GM23338 (cell line): ENCODE results near the gene EFR3B. TPM values are rescaled to one million over a fixed set of nuclear protein-coding genes. Genes with fewer than 3 reads are reported as not detected.

Source experiments
- ATAC-seq: fragments of 200-7000 bp; cut with Tn5 transposase; 3 replicates; pipeline ENCODE4 v1.9.1; 2020
- DNase-seq: peaks from one replicate; pipeline ENCODE4 v3.0.0-alpha.2; 2015; ENCODE audit warnings: low spot score
- H2AFZ ChIP-seq: fragments of 200-600 bp; sonication (generic); 2 replicates; pipeline ENCODE4 v1.8.0; 2016; ENCODE audit warnings: antibody characterized with exemption, mild to moderate bottlenecking, moderate library complexity
- H3F3A ChIP-seq: fragments of 200-600 bp; sonication (generic); replicated peaks from 2 replicates; pipeline ENCODE4 v1.8.0; 2017; ENCODE audit warnings: antibody characterized with exemption, mixed run types, low read depth
- H3K27ac ChIP-seq: fragments of 200-600 bp; sonication (generic); 2 replicates; pipeline ENCODE4 v1.6.1; 2016; ENCODE audit warnings: low read depth
- H3K27me3 ChIP-seq: fragments of 200-600 bp; sonication (generic); 2 replicates; pipeline ENCODE4 v1.8.0; 2016; ENCODE audit warnings: mild to moderate bottlenecking, mixed run types, moderate library complexity; ENCODE audit not compliant: insufficient read depth
- H3K36me3 ChIP-seq: fragments of 200-600 bp; sonication (generic); 2 replicates; pipeline ENCODE4 v1.8.0; 2016; ENCODE audit warnings: mild to moderate bottlenecking; ENCODE audit not compliant: insufficient read depth
- H3K4me1 ChIP-seq: fragments of 200-600 bp; sonication (generic); 2 replicates; pipeline ENCODE4 v1.8.0; 2016; ENCODE audit warnings: mild to moderate bottlenecking, moderate library complexity; ENCODE audit not compliant: insufficient read depth
- H3K4me2 ChIP-seq: fragments of 200-600 bp; sonication (generic); 2 replicates; pipeline ENCODE4 v1.7.1; 2017; ENCODE audit warnings: mixed run types
- H3K4me3 ChIP-seq: fragments of 200-600 bp; sonication (generic); 2 replicates; pipeline ENCODE4 v1.6.1; 2016; ENCODE audit warnings: mixed run types
- H3K79me2 ChIP-seq: fragments of 200-600 bp; sonication (generic); replicated peaks from 2 replicates; pipeline ENCODE4 v1.8.0; 2017; ENCODE audit warnings: mild to moderate bottlenecking; ENCODE audit not compliant: insufficient read depth
- H3K9me2 ChIP-seq: fragments of 200-600 bp; sonication (generic); 2 replicates; pipeline ENCODE4 v1.8.0; 2017; ENCODE audit not compliant: insufficient read depth
- H4K20me1 ChIP-seq: fragments of 200-600 bp; sonication (generic); replicated peaks from 2 replicates; pipeline ENCODE4 v1.8.0; 2017; ENCODE audit warnings: mild to moderate bottlenecking; ENCODE audit not compliant: insufficient read depth
- H3K27ac Mint-ChIP-seq: 2 replicates; pipeline ENCODE4 v1.8.0; 2020; ENCODE audit warnings: inconsistent platforms, mild to moderate bottlenecking, moderate library complexity, mixed read lengths
- H3K27me3 Mint-ChIP-seq: 3 replicates; pipeline ENCODE4 v1.8.0; 2022; ENCODE audit warnings: low read depth, mild to moderate bottlenecking, moderate library complexity, mixed read lengths, inconsistent platforms; ENCODE audit not compliant: insufficient read depth, poor library complexity
- H3K36me3 Mint-ChIP-seq: 3 replicates; pipeline ENCODE4 v1.8.0; 2021; ENCODE audit warnings: low read depth, mild to moderate bottlenecking, inconsistent platforms, moderate library complexity, mixed read lengths
- H3K4me1 Mint-ChIP-seq: 3 replicates; pipeline ENCODE4 v1.8.0; 2020; ENCODE audit warnings: mild to moderate bottlenecking, inconsistent platforms, mixed read lengths
- H3K4me3 Mint-ChIP-seq: 3 replicates; pipeline ENCODE4 v1.8.0; 2021; ENCODE audit warnings: moderate library complexity, mild to moderate bottlenecking, inconsistent platforms, mixed read lengths
- H3K9me3 Mint-ChIP-seq: 3 replicates; pipeline ENCODE4 v1.8.0; 2020; ENCODE audit warnings: moderate library complexity, mild to moderate bottlenecking, inconsistent platforms, mixed read lengths
- CREB1 ChIP-seq: fragments of 250-450 bp; sonication (Bioruptor Pico); IDR thresholded peaks from 2 replicates; pipeline ENCODE4 v1.5.0; 2020; ENCODE audit warnings: low read depth, mild to moderate bottlenecking, moderate library complexity
- ETS1 ChIP-seq: IDR thresholded peaks from 2 replicates; pipeline ENCODE4 v1.6.1; 2016; ENCODE audit warnings: antibody characterized with exemption
- EZH2 ChIP-seq: fragments of 200-600 bp; sonication (generic); IDR thresholded peaks from one replicate; pipeline ENCODE4 v1.8.0; 2017; ENCODE audit warnings: antibody characterized with exemption, mild to moderate bottlenecking, low read depth; ENCODE audit not compliant: unreplicated experiment
- EZH2phosphoT487 ChIP-seq: fragments of 200-600 bp; sonication (generic); IDR thresholded peaks from one replicate; pipeline ENCODE4 v1.8.1; 2018; ENCODE audit warnings: antibody characterized with exemption; ENCODE audit not compliant: unreplicated experiment
- JUNB ChIP-seq: IDR thresholded peaks from one replicate; pipeline ENCODE4 v1.6.1; 2016; ENCODE audit warnings: antibody characterized with exemption; ENCODE audit not compliant: unreplicated experiment
- NANOG ChIP-seq: IDR thresholded peaks from 2 replicates; pipeline ENCODE4 v1.6.1; 2016; ENCODE audit warnings: antibody characterized with exemption, borderline replicate concordance
- POLR2AphosphoS5 ChIP-seq: IDR thresholded peaks from 2 replicates; pipeline ENCODE4 v1.6.1; 2016; ENCODE audit warnings: antibody characterized with exemption, low read depth
- STAT1 ChIP-seq: IDR thresholded peaks from one replicate; pipeline ENCODE4 v1.6.1; 2016; ENCODE audit warnings: antibody characterized with exemption; ENCODE audit not compliant: unreplicated experiment
- ZNF114 ChIP-seq: fragments of 250-450 bp; sonication (Bioruptor Pico); IDR thresholded peaks from 2 replicates; pipeline ENCODE4 v1.5.0; 2020; ENCODE audit warnings: mild to moderate bottlenecking, moderate library complexity
- ZNF331 ChIP-seq: fragments of 250-450 bp; sonication (Bioruptor Pico); IDR thresholded peaks from 2 replicates; pipeline ENCODE4 v1.5.0; 2020; ENCODE audit warnings: low read depth, mild to moderate bottlenecking, moderate library complexity
- ZNF462 ChIP-seq: fragments of 250-450 bp; sonication (Bioruptor Pico); IDR thresholded peaks from 2 replicates; pipeline ENCODE4 v1.5.0; 2020; ENCODE audit warnings: mild to moderate bottlenecking, moderate library complexity
- polyA plus RNA-seq: library from polyadenylated mRNA; unstranded; fragments of >200 nt; fragmentation: Nextera tagmentation; extraction: Ambion mirVana; gene quantifications from 2 replicates; pipeline ENCODE4 v1.2.1, GENCODE V29; 2016
- total RNA-seq: library from RNA; depleted of rRNA; stranded (reverse); fragments of >200 nt; shearing (Covaris generic); gene quantifications from 2 replicates; pipeline ENCODE4 v1.2.3, GENCODE V29; 2014
- TF ChIP-seq, protein P1 (sequence below): IDR thresholded peaks from one replicate; pipeline ENCODE4 v1.6.1; 2018; ENCODE audit warnings: antibody characterized with exemption; ENCODE audit not compliant: unreplicated experiment
- TF ChIP-seq, protein P2 (sequence below), 2 experiments: fragments of 200-600 bp in 1 of 2; sonication (generic) in 1 of 2; conservative IDR thresholded peaks; 2 replicates each; pipeline versions ENCODE4 v1.5.1 to v1.6.1; 2016 to 2017; ENCODE audit warnings: antibody characterized with exemption in 2 of 2, low read depth in 2 of 2, mild to moderate bottlenecking in 2 of 2, moderate library complexity in 1 of 2

Gene EFR3B
- total and polyA plus RNA-seq, 2 experiments from 2014 or later, result 3.3 to 10.7 TPM

DNA sequence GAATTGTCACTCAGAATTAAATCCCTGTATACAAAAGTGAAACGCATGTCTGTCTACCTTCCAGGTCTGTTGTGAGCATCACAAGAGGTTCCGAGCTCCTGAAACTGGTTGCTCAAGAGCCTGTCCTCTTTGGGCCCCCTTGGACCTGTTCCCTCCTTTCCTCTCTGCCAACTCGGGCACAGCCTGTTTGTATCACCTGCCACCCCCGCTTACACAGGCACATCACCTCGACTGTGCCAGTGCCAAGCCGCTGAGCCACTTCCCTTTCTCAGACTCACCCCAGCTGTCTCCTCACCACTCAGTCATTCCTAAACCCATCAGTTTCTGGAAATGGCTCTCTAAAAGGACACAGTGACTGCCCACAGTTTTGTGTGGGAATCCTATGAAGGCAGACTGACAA is 3.1 kb downstream of the EFR3B start:
- H3K27ac Mint-ChIP-seq, result no peak overlapping the region
- TF ChIP-seq JUNB (no peak), EZH2 (no peak), ETS1 (no peak), ZNF331 (CRISPR knock-in tag) (no peak), EZH2phosphoT487 (no peak), POLR2AphosphoS5 (no peak), ZNF114 (CRISPR knock-in tag) (no peak), STAT1 (no peak), NANOG (no peak), CREB1 (no peak), ZNF462 (CRISPR knock-in tag) (no peak)
- TF ChIP-seq, protein P1, sequence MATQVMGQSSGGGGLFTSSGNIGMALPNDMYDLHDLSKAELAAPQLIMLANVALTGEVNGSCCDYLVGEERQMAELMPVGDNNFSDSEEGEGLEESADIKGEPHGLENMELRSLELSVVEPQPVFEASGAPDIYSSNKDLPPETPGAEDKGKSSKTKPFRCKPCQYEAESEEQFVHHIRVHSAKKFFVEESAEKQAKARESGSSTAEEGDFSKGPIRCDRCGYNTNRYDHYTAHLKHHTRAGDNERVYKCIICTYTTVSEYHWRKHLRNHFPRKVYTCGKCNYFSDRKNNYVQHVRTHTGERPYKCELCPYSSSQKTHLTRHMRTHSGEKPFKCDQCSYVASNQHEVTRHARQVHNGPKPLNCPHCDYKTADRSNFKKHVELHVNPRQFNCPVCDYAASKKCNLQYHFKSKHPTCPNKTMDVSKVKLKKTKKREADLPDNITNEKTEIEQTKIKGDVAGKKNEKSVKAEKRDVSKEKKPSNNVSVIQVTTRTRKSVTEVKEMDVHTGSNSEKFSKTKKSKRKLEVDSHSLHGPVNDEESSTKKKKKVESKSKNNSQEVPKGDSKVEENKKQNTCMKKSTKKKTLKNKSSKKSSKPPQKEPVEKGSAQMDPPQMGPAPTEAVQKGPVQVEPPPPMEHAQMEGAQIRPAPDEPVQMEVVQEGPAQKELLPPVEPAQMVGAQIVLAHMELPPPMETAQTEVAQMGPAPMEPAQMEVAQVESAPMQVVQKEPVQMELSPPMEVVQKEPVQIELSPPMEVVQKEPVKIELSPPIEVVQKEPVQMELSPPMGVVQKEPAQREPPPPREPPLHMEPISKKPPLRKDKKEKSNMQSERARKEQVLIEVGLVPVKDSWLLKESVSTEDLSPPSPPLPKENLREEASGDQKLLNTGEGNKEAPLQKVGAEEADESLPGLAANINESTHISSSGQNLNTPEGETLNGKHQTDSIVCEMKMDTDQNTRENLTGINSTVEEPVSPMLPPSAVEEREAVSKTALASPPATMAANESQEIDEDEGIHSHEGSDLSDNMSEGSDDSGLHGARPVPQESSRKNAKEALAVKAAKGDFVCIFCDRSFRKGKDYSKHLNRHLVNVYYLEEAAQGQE, result no peak
- TF ChIP-seq, protein P2, sequence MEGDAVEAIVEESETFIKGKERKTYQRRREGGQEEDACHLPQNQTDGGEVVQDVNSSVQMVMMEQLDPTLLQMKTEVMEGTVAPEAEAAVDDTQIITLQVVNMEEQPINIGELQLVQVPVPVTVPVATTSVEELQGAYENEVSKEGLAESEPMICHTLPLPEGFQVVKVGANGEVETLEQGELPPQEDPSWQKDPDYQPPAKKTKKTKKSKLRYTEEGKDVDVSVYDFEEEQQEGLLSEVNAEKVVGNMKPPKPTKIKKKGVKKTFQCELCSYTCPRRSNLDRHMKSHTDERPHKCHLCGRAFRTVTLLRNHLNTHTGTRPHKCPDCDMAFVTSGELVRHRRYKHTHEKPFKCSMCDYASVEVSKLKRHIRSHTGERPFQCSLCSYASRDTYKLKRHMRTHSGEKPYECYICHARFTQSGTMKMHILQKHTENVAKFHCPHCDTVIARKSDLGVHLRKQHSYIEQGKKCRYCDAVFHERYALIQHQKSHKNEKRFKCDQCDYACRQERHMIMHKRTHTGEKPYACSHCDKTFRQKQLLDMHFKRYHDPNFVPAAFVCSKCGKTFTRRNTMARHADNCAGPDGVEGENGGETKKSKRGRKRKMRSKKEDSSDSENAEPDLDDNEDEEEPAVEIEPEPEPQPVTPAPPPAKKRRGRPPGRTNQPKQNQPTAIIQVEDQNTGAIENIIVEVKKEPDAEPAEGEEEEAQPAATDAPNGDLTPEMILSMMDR (conservative IDR thresholded peaks at IDR 0.05; ENCODE audit: low read depth in 2 of 2), result no peak
- Histone ChIP-seq H3K36me3 (no peaks in the 10 kb centered on the region), H3F3A (peaks cover 8% of the 10 kb centered on the region; the same call in 1 of the 2 replicates), H4K20me1 (peaks cover 5% of the 10 kb centered on the region; the same call in 1 of the 2 replicates), H3K4me1 (peaks cover 12% of the 10 kb centered on the region), H2AFZ (no peak overlapping the region), H3K27ac (no peak overlapping the region), H3K79me2 (0 out of 2 replicates have a peak, but pooled peaks cover 8% of the 10 kb centered on the region), H3K4me2 (no peak overlapping the region), H3K9me2 (no peaks in the 10 kb centered on the region), H3K4me3 (no peak overlapping the region), H3K27me3 (peaks cover 31% of the 10 kb centered on the region)
- ATAC-seq, result no peak
- no peaks in the 10 kb centered on the region for H3K9me3 Mint-ChIP-seq
- peaks cover 32% of the 10 kb centered on the region for H3K4me1 Mint-ChIP-seq
- no peak overlapping the region for H3K4me3 Mint-ChIP-seq
- peaks cover 36% of the 10 kb centered on the region for H3K27me3 Mint-ChIP-seq
- DNase-seq, result no peak
- no peaks in the 10 kb centered on the region; the same call in 2 of the 3 replicates for H3K36me3 Mint-ChIP-seq
